ENCODE data around the gene WNT11. TPM values are rescaled to one million over a fixed set of nuclear protein-coding genes. Genes with fewer than 3 reads are reported as not detected.

The WNT11 gene
- total RNA-seq, 1 donor from 2014 or later = 22.8 TPM

- no peak for DNase-seq (ENCODE audit: low spot score in 2 of 2, unreplicated experiment in 2 of 2)
- H3K27ac Mint-ChIP-seq = no peak overlapping the region
Measured at GRCh38 chr11:76157891-76158290, 48.4 kb downstream of the WNT11 start.

GRCh38 chr11:76156971-76157427, 49.3 kb downstream of the WNT11 start:
- Mint-ChIP-seq H3K27ac (no peak overlapping the region), H3K4me1 (peaks cover 66% of the 10 kb centered on the region), H3K9me3 (no peaks in the 10 kb centered on the region), H3K27me3 (ENCODE audit: low read depth) (peaks cover 3% of the 10 kb centered on the region), H3K36me3 (no peaks in the 10 kb centered on the region), H3K4me3 (no peak overlapping the region)
- no peak for TF ChIP-seq CTCF (IDR thresholded peaks at IDR 0.05; ENCODE audit: unreplicated experiment)
- DNase-seq (ENCODE audit: low spot score in 2 of 2, unreplicated experiment in 2 of 2) = no peak

More at GRCh38 chr11:76157891-76158290, 48.4 kb downstream of the WNT11 start:
- no peak overlapping the region for H3K4me3 Mint-ChIP-seq
- no peaks in the 10 kb centered on the region for H3K36me3 Mint-ChIP-seq
- TF ChIP-seq CTCF (IDR thresholded peaks at IDR 0.05; ENCODE audit: unreplicated experiment) = no peak
- no peaks in the 10 kb centered on the region for H3K9me3 Mint-ChIP-seq
- peaks cover 3% of the 10 kb centered on the region for H3K27me3 Mint-ChIP-seq (ENCODE audit: low read depth)
- H3K4me1 Mint-ChIP-seq = peaks cover 64% of the 10 kb centered on the region

GRCh38 chr11:76155500-76156227, 50.6 kb downstream of the WNT11 start:
- no peak for TF ChIP-seq CTCF (IDR thresholded peaks at IDR 0.05; ENCODE audit: unreplicated experiment)
- no peak for DNase-seq (ENCODE audit: low spot score in 2 of 2, unreplicated experiment in 2 of 2)
- Mint-ChIP-seq H3K9me3 (no peaks in the 10 kb centered on the region), H3K4me1 (peaks cover 59% of the 10 kb centered on the region), H3K4me3 (no peak overlapping the region), H3K36me3 (no peaks in the 10 kb centered on the region), H3K27ac (peak overlapping the region; percentile 43), H3K27me3 (ENCODE audit: low read depth) (peaks cover 3% of the 10 kb centered on the region)

- no peak for DNase-seq (ENCODE audit: low spot score in 2 of 2, unreplicated experiment in 2 of 2)
- H3K36me3 Mint-ChIP-seq = no peaks in the 10 kb centered on the region
Measured at GRCh38 chr11:76153571-76153923, 52.8 kb downstream of the WNT11 start.

GRCh38 chr11:76152741-76153570, 53.3 kb downstream of the WNT11 start:
- Mint-ChIP-seq H3K27ac (peak overlapping the region; percentile 47), H3K9me3 (no peaks in the 10 kb centered on the region), H3K4me1 (peaks cover 56% of the 10 kb centered on the region), H3K36me3 (no peaks in the 10 kb centered on the region), H3K4me3 (peak overlapping the region; percentile 68), H3K27me3 (ENCODE audit: low read depth) (peaks cover 3% of the 10 kb centered on the region)
- TF ChIP-seq CTCF (IDR thresholded peaks at IDR 0.05; ENCODE audit: unreplicated experiment) = no peak
- no peak for DNase-seq (ENCODE audit: low spot score in 2 of 2, unreplicated experiment in 2 of 2)

More at GRCh38 chr11:76153571-76153923, 52.8 kb downstream of the WNT11 start:
- Mint-ChIP-seq H3K27ac (peak overlapping the region; percentile 47), H3K4me1 (peaks cover 57% of the 10 kb centered on the region), H3K9me3 (no peaks in the 10 kb centered on the region), H3K27me3 (ENCODE audit: low read depth) (peaks cover 3% of the 10 kb centered on the region), H3K4me3 (peak overlapping the region; percentile 22)
- TF ChIP-seq CTCF (IDR thresholded peaks at IDR 0.05; ENCODE audit: unreplicated experiment) = no peak

All from mesothelial cell of epicardium (in vitro differentiated cells).